Activated CD4-positive, alpha-beta memory T cell treated with anti-CD3 and anti-CD28 coated beads, Interleukin-2, amount 10 ng/mL, durations not matched to agents 7 days and 5 days (primary cell): ENCODE results near the gene B4GALNT3. TPM values are rescaled to one million over a fixed set of nuclear protein-coding genes. Genes with fewer than 3 reads are reported as not detected.
"Not testable (repeated sequence)": the region's sequence is repeated elsewhere in the genome, so short reads cannot be mapped to it uniquely, and the experiment has no call there.

Experiments used
- CTCF ChIA-PET: fragments of 350-600 bp; sonication (Branson Sonifier 250); formaldehyde crosslinking; loops from one replicate; lab custom pipeline; 2021; ENCODE audit warnings: antibody characterized with exemption, inconsistent platforms; lab: Charles Lee
- POLR2A ChIA-PET: fragments of 350-600 bp; sonication (Branson Sonifier 250); formaldehyde crosslinking; loops from one replicate; lab custom pipeline; 2021; ENCODE audit warnings: antibody characterized with exemption; lab: Charles Lee
- DNase-seq: peaks from one replicate; pipeline ENCODE4 v3.0.0-alpha.2; 2020
- H3K27ac Mint-ChIP-seq: one replicate; pipeline ENCODE4 v1.8.0; 2021; ENCODE audit warnings: mild to moderate bottlenecking, mixed read lengths
- H3K27me3 Mint-ChIP-seq: one replicate; pipeline ENCODE4 v1.8.0; 2021; ENCODE audit warnings: mixed read lengths
- H3K36me3 Mint-ChIP-seq: one replicate; pipeline ENCODE4 v1.8.0; 2021; ENCODE audit warnings: low read depth, mixed read lengths
- H3K4me1 Mint-ChIP-seq: one replicate; pipeline ENCODE4 v1.8.0; 2021; ENCODE audit warnings: mixed read lengths
- H3K4me3 Mint-ChIP-seq: one replicate; pipeline ENCODE4 v1.8.0; 2021; ENCODE audit warnings: mild to moderate bottlenecking, mixed read lengths
- H3K9me3 Mint-ChIP-seq: one replicate; pipeline ENCODE4 v1.8.0; 2021; ENCODE audit warnings: mixed read lengths
- total RNA-seq, 2 experiments: library from RNA; stranded (reverse); gene quantifications; one replicate each; pipeline ENCODE4 v1.2.3, GENCODE V29; 2021

B4GALNT3 gene
- total RNA-seq = under 1 TPM; 0.68 to 0.88 TPM

DNA sequence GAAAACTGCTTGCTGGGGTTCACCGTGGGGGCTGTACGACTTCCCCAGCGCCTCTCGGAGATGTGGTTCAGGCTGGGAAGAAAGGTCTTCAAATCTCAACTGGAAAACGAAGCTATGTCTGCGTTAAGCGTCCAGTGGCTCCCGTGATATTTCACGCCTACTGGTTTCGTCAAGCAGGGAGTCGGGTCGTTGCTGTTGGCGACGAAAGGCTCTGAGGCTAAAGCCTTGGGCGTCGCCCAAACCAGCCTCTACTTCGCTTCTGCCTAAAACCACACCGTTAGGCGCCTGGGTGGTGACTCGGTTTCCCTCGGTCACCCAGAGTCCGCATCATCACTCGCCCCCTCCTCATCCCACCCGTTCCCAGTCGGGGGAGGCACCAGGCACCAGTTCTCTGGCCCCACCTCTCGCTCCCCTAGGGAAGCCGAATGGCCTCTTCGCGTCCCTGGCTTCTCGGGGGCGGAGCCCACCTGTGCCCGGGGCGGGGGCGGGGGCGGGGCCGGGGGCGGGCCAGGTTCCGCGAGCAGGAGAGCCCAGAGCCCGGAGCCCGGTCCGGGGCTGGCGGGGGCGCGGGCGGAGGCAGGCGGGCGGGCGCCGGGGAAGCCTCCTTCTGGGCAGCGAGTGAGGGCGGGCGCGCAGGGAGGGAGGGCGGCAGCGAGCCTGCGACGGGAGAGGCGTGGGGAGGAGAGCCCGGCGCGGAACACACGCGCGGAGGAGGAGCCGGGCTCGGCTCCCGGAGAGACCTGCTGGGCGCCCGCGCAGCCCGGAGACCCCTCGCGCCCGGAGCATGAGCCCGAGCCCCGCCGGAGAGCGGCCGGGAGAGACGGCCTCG is at the start of gene B4GALNT3:
Gene B4GALNT3 (plus strand): TSS at position 510 of the 829 bp plus-strand sequence. CDS start 438 bp downstream, outside the sequence.
- Mint-ChIP-seq H3K9me3 (no peaks in the 10 kb centered on the region), H3K27ac (no peak within 1 kb of the TSS), H3K36me3 (no peaks in the 10 kb centered on the region), H3K4me3 (peak within 1 kb of the TSS; percentile 69), H3K27me3 (peaks cover 80% of the 10 kb centered on the region), H3K4me1 (peaks cover 9% of the 10 kb centered on the region)
- CTCF ChIA-PET = no interaction called here
- DNase-seq = peak; percentile 36
- POLR2A ChIA-PET = interaction anchor here (1.5 kb wide), 1 partner anchor 489 kb away, joined by 3 read pairs; no protein-coding TSS in a partner anchor

- Mint-ChIP-seq H3K36me3 (peaks cover 37% of the 10 kb centered on the region), H3K4me1 (no peaks in the 10 kb centered on the region), H3K9me3 (no peaks in the 10 kb centered on the region), H3K27me3 (no peaks in the 10 kb centered on the region), H3K4me3 (no peak overlapping the region), H3K27ac (no peak overlapping the region)
- CTCF ChIA-PET = no interaction called here
- no peak for DNase-seq
- POLR2A ChIA-PET = no interaction called here
Observed at GRCh38 chr12:414859-415258, 44.9 kb upstream of the B4GALNT3 start.

DNA sequence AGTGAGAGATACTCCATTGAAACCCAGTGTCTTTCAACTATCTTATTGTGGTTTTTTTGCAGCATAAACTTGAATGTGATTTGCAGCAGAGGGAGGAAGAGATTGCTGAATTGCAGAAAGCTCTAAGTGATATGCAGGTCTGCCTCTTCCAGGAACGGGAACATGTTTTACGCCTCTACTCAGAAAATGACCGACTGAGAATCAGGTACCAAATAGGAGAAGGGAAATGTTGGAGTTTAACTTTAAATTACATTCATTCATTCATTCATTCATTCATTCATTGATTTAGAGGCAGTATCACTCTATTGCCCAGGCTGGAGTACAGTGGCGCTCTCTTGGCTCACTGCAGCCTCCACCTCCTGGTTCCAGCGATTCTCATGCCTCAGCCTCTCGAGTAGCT is 41.3 kb upstream of the B4GALNT3 start:
- H3K36me3 Mint-ChIP-seq = peaks cover 35% of the 10 kb centered on the region
- no peak for DNase-seq
- H3K27me3 Mint-ChIP-seq = no peaks in the 10 kb centered on the region
- no peaks in the 10 kb centered on the region for H3K4me1 Mint-ChIP-seq
- ChIA-PET CTCF (interaction anchor here (0.7 to 0.9 kb wide), 2 partner anchors 34 to 538 kb away, joined by 3 read pairs; no protein-coding TSS in a partner anchor), POLR2A (no interaction called here)
- no peak overlapping the region for H3K4me3 Mint-ChIP-seq
- H3K9me3 Mint-ChIP-seq = no peaks in the 10 kb centered on the region
- H3K27ac Mint-ChIP-seq = no peak overlapping the region

DNA sequence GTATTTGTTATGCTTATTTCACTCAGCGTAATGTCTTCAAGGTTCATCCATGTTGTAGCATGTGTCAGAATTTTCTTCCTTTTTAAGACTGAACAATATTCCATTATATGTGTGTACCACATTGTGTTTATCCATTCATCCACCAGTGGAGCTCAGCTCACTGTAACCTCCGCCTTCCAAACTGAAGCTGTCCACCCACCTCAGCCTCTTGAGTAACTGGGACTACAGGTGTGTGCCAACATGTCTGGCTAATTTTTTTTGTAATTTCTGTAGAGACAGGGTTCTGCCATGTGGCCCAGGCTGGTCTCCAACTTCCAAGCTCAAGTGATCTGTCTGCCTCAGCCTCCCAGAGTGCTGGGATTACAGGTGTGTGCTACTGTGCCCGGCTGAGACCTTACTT is 37.2 kb upstream of the B4GALNT3 start:
- Mint-ChIP-seq H3K9me3 (no peaks in the 10 kb centered on the region), H3K27me3 (no peaks in the 10 kb centered on the region), H3K4me3 (no peak overlapping the region), H3K4me1 (no peaks in the 10 kb centered on the region), H3K27ac (no peak overlapping the region), H3K36me3 (peaks cover 18% of the 10 kb centered on the region)
- ChIA-PET CTCF (no interaction called here), POLR2A (no interaction called here)
- no peak for DNase-seq

DNA sequence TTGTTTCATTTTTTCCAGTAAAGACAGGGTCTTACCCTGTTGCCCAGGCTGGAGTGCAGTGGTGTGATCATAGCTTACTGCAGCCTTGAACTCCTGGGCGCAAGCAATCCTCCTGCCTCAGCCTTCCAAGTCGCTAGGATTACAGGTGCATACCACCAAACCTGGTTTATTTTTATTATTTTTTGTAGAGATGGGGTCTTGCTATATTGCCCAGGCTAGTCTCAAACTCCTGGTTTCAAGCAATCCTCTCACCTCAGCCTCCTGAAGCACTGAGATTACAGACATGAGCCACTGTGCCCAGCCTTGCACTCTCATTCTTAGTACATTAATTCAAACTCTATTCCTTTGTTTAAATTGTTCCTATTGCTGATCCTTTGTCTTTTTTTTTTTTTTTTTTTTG is 24.0 kb upstream of the B4GALNT3 start:
- DNase-seq, H3K4me3 Mint-ChIP-seq, H3K27me3 Mint-ChIP-seq, CTCF ChIA-PET, POLR2A ChIA-PET, H3K9me3 Mint-ChIP-seq, H3K27ac Mint-ChIP-seq, H3K4me1 Mint-ChIP-seq: not testable (repeated sequence)
- H3K36me3 Mint-ChIP-seq = peaks cover 32% of the 10 kb centered on the region

DNA sequence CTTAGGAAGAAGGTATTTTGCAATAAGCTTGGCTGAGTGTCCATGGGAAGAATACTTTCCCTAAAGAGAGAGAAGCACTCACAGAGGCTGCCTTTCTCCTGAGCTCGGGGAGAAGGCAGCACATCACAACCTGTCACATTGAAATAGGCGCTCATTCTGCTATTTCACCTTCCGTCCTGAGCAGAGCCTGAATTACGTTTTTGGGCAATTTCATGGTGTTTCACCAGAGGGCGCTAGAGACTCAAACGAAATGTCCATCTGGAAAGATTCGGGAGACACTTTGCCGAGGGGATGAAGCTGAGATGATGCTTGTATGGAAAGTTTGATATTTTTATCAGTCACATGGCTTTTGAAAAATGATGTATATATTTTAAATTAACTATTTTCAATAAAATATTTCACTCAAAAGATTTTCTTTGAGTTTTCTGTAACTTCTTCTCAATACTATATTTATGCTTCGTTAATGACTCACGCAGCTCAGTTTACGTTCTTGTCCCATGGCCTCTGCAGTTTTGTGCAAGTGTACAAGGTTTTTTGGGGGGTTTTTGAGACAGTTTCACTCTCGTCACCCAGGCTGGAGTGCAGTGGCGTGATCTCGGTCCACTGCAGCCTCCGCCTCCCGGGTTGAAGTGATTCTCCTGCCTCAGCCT is 17.4 kb upstream of the B4GALNT3 start:
- Mint-ChIP-seq H3K9me3 (no peaks in the 10 kb centered on the region), H3K36me3 (peaks cover 8% of the 10 kb centered on the region), H3K4me3 (no peak overlapping the region), H3K4me1 (peaks cover under 1% of the 10 kb centered on the region), H3K27ac (no peak overlapping the region), H3K27me3 (peaks cover 2% of the 10 kb centered on the region)
- CTCF ChIA-PET = interaction anchor here (0.7 to 3.7 kb wide), 13 partner anchors 10 to 974 kb away, joined by 3 to 28 read pairs (median 4); partner anchors contain the start of gene CCDC77
- POLR2A ChIA-PET = no interaction called here
- DNase-seq = peak; percentile 41

DNA sequence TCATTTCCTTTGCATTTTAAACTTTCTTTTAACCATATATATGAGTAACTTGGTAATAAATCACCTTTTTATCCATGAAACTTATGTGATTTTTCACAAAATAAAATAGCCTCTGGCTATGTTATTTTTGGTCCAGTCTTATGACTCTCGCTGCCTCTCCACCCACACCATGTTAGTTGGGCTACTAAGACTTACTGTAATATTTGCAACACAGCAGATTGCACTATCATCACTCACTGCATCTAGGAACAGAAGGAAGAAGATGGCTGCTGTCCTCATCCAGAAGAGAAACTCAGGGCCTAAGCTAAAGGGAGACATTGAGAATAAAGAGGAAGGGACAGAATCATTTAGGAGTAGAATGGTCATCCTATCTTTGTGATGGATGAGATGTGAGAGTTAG is 12.6 kb upstream of the B4GALNT3 start:
- H3K4me3 Mint-ChIP-seq = no peak overlapping the region
- CTCF ChIA-PET = interaction anchor here (0.7 kb wide), 1 partner anchor 97 kb away, joined by 3 read pairs; no protein-coding TSS in a partner anchor
- H3K9me3 Mint-ChIP-seq = no peaks in the 10 kb centered on the region
- no peak overlapping the region for H3K27ac Mint-ChIP-seq
- peaks cover 2% of the 10 kb centered on the region for H3K27me3 Mint-ChIP-seq
- DNase-seq = no peak
- H3K4me1 Mint-ChIP-seq = no peaks in the 10 kb centered on the region
- H3K36me3 Mint-ChIP-seq = no peaks in the 10 kb centered on the region
- POLR2A ChIA-PET = no interaction called here

DNA sequence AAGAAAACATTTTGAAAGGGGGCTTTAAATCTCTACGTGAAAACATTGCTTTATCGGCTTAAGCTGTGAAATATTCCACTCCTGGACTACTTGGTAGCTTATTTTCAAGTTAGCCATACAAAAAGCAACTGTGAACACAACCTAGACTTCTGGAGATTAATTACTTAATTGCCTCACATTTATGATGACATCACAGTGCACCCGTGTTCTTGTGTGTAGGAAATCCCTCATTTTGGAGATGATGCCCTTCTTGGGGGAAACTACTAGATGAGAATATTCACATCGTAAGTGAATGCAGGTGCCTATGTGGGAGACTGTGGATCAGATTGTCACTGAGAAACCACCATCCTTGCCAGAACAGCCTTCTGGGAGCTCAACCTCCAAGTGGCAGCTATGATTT is 10.5 kb upstream of the B4GALNT3 start:
- H3K4me1 Mint-ChIP-seq = peaks cover 3% of the 10 kb centered on the region
- CTCF ChIA-PET = interaction anchor here (0.7 to 5.7 kb wide), 6 partner anchors 9 to 302 kb away, joined by 3 to 49 read pairs (median 3); no protein-coding TSS in a partner anchor
- POLR2A ChIA-PET = no interaction called here

GRCh38 chr12:450438-450837 is 9.3 kb upstream of the B4GALNT3 start:
- ChIA-PET POLR2A (no interaction called here), CTCF (interaction anchor here (1.0 to 5.7 kb wide), 6 partner anchors 11 to 300 kb away, joined by 3 to 50 read pairs (median 4); no protein-coding TSS in a partner anchor)
- H3K36me3 Mint-ChIP-seq = no peaks in the 10 kb centered on the region
- peaks cover 8% of the 10 kb centered on the region for H3K27me3 Mint-ChIP-seq
- H3K9me3 Mint-ChIP-seq = no peaks in the 10 kb centered on the region
- peaks cover 3% of the 10 kb centered on the region for H3K4me1 Mint-ChIP-seq
- no peak overlapping the region for H3K27ac Mint-ChIP-seq
- H3K4me3 Mint-ChIP-seq = no peak overlapping the region
- no peak for DNase-seq

More for the DNA sequence above, 10.5 kb upstream of the B4GALNT3 start:
- Mint-ChIP-seq H3K36me3 (no peaks in the 10 kb centered on the region), H3K9me3 (no peaks in the 10 kb centered on the region), H3K27ac (no peak overlapping the region), H3K4me3 (no peak overlapping the region), H3K27me3 (peaks cover 2% of the 10 kb centered on the region)
- no peak for DNase-seq

- H3K27ac Mint-ChIP-seq = no peak overlapping the region
- peaks cover 28% of the 10 kb centered on the region for H3K27me3 Mint-ChIP-seq
- H3K9me3 Mint-ChIP-seq = no peaks in the 10 kb centered on the region
- H3K36me3 Mint-ChIP-seq = no peaks in the 10 kb centered on the region
- H3K4me3 Mint-ChIP-seq = no peak overlapping the region
- ChIA-PET CTCF (interaction anchor here (0.5 to 7.4 kb wide), 32 partner anchors 10 to 665 kb away, joined by 3 to 52 read pairs (median 4); partner anchors contain the start of gene RAD52), POLR2A (interaction anchor here (0.6 to 1.4 kb wide), 2 partner anchors 51 to 64 kb away, joined by 4 read pairs; partner anchors contain the start of genes CCDC77 and KDM5A)
- peaks cover 3% of the 10 kb centered on the region for H3K4me1 Mint-ChIP-seq
- peak; percentile 76 for DNase-seq
Observed at GRCh38 chr12:452667-453210, 7.0 kb upstream of the B4GALNT3 start.

GRCh38 chr12:454833-455232 is 4.9 kb upstream of the B4GALNT3 start:
- ChIA-PET POLR2A (interaction anchor here (0.7 to 0.8 kb wide), 2 partner anchors 66 to 81 kb away, joined by 3 read pairs; partner anchors contain the start of gene KDM5A), CTCF (interaction anchor here (0.8 to 7.4 kb wide), 10 partner anchors 9 to 494 kb away, joined by 3 to 52 read pairs (median 8); partner anchors contain the start of gene RAD52)
- no peak for DNase-seq
- Mint-ChIP-seq H3K36me3 (no peaks in the 10 kb centered on the region), H3K27me3 (peaks cover 45% of the 10 kb centered on the region), H3K9me3 (no peaks in the 10 kb centered on the region), H3K4me1 (peaks cover 7% of the 10 kb centered on the region), H3K27ac (no peak overlapping the region), H3K4me3 (no peak overlapping the region)

DNA sequence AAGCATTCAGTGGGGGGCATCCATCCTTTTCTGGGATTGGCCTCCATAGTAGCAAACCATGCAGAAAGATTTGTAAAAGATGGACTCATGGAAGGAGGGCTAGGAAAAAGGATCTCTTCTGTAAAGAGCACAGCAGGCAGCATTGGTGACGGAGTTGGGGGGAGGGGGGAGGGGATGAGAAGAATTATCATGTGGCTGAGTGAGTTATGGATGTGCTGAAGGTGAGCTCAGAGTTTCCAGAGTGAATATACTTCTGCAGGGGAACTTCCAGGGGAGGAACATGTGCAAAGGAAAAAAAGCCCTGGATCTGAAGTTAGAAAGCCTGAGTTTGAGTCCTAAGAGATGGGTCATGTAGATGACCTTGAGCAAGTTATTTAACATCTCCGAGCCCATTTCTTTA is 3.9 kb upstream of the B4GALNT3 start:
- peaks cover 47% of the 10 kb centered on the region for H3K27me3 Mint-ChIP-seq
- H3K4me1 Mint-ChIP-seq = peaks cover 7% of the 10 kb centered on the region
- H3K4me3 Mint-ChIP-seq = no peak overlapping the region
- H3K36me3 Mint-ChIP-seq = no peaks in the 10 kb centered on the region
- ChIA-PET POLR2A (no interaction called here), CTCF (interaction anchor here (1.1 to 7.4 kb wide), 6 partner anchors 8 to 92 kb away, joined by 4 to 52 read pairs (median 15); no protein-coding TSS in a partner anchor)
- H3K9me3 Mint-ChIP-seq = no peaks in the 10 kb centered on the region
- H3K27ac Mint-ChIP-seq = no peak overlapping the region
- DNase-seq = no peak
